NCI-H2196 treated with DMSO at 0.1 percent for 48 hours (cell line): Measurements from ENCODE around the gene ECHDC3.
"Not testable (repeated sequence)": the region's sequence is repeated elsewhere in the genome, so short reads cannot be mapped to it uniquely, and the experiment has no call there.

Experiments used
- DNase-seq: peaks from one replicate; lab custom pipeline; 2025; ENCODE audit not compliant: unreplicated experiment; lab: John Stamatoyannopoulos, UW

The ECHDC3 gene

GRCh38 chr10:11742009-11742778 is at the start of gene ECHDC3:
Gene ECHDC3, plus strand, starts transcription at chr10:11742382. Its CDS starts 195 bp downstream, at chr10:11742577.
- DNase-seq = no peak

GRCh38 chr10:11693376-11693775 is 48.8 kb upstream of the ECHDC3 start:
- DNase-seq = no peak

- DNase-seq = no peak
Observed at GRCh38 chr10:11695779-11696178, 46.4 kb upstream of the ECHDC3 start.

GRCh38 chr10:11697718-11698527 is 44.3 kb upstream of the ECHDC3 start:
- no peak for DNase-seq

- no peak for DNase-seq
Observed at GRCh38 chr10:11698691-11699549, 43.3 kb upstream of the ECHDC3 start.

- DNase-seq = no peak
Observed at GRCh38 chr10:11699550-11700097, 42.6 kb upstream of the ECHDC3 start.

- DNase-seq = no peak
Observed at GRCh38 chr10:11700539-11700938, 41.6 kb upstream of the ECHDC3 start.

- no peak for DNase-seq
Observed at GRCh38 chr10:11701451-11702095, 40.6 kb upstream of the ECHDC3 start.

- no peak for DNase-seq
Observed at GRCh38 chr10:11702264-11702663, 39.9 kb upstream of the ECHDC3 start.

GRCh38 chr10:11704092-11704491 is 38.1 kb upstream of the ECHDC3 start:
- DNase-seq = no peak

GRCh38 chr10:11705722-11706121 is 36.5 kb upstream of the ECHDC3 start:
- DNase-seq = no peak

GRCh38 chr10:11706895-11707567 is 35.2 kb upstream of the ECHDC3 start:
- no peak for DNase-seq

- DNase-seq = no peak
Observed at GRCh38 chr10:11707624-11708350, 34.4 kb upstream of the ECHDC3 start.

GRCh38 chr10:11708801-11709200 is 33.4 kb upstream of the ECHDC3 start:
- DNase-seq = not testable (repeated sequence)

- DNase-seq = no peak
Observed at GRCh38 chr10:11712744-11713143, 29.4 kb upstream of the ECHDC3 start.

GRCh38 chr10:11713186-11713743 is 28.9 kb upstream of the ECHDC3 start:
- DNase-seq = no peak

- DNase-seq = no peak
Observed at GRCh38 chr10:11713963-11714362, 28.2 kb upstream of the ECHDC3 start.

- DNase-seq = no peak
Observed at GRCh38 chr10:11714750-11715365, 27.3 kb upstream of the ECHDC3 start.
